Measurements from ENCODE around the gene ULBP3. TPM values are rescaled to one million over a fixed set of nuclear protein-coding genes. Genes with fewer than 3 reads are reported as not detected.

The ULBP3 gene
- total RNA-seq, 1 experiment from 2014 or later: 18.4 TPM

DNA sequence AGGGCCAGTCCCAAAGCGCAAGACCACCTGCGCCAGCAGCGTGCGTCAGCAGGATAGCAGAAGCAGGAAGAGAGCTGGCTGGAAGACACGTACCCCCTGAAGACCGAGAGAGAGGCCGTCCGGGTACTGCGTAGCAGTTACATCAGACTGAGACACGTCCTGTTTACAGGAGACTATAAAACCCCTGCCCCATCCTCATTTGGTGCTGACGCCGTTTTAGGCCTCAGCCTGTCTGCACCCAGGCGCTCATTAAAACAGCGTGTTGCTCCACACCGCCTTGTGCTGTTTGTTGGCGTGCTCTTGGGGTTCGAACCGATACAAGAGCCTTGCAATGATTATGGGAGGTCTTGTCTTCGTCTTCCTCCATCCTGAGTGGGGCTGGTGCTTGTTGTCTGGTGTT lies 31.8 kb upstream of the ULBP3 start:
- Histone ChIP-seq H4K20me1 (ENCODE audit: insufficient read depth) (no peaks in the 10 kb centered on the region), H3K9me3 (ENCODE audit: control insufficient read depth in 1 of 2, insufficient read depth in 1 of 2, low read depth in 1 of 2, low read length in 2 of 2) (no peaks in the 10 kb centered on the region), H3K36me3 (ENCODE audit: control insufficient read depth in 1 of 2, insufficient read depth in 2 of 2, low read length in 2 of 2) (no peaks in the 10 kb centered on the region), H3K4me2 (ENCODE audit: low read length) (no peak overlapping the region), H3K9me2 (ENCODE audit: insufficient read depth) (no peaks in the 10 kb centered on the region), H3K79me2 (ENCODE audit: insufficient read depth, low read length) (no peaks in the 10 kb centered on the region), H3K9ac (ENCODE audit: low read length) (no peak overlapping the region), H2AFZ (ENCODE audit: low read depth, low read length, poor library complexity, severe bottlenecking) (no peak overlapping the region), H3K27me3 (ENCODE audit: insufficient read depth, low read length) (peaks cover 4% of the 10 kb centered on the region; the same call in 1 of the 2 replicates), H3K4me1 (ENCODE audit: control insufficient read depth in 1 of 2, insufficient read depth in 2 of 2, low read length in 2 of 2) (no peaks in the 10 kb centered on the region), H3K4me3 (replicated peaks in 1 of 2; ENCODE audit: low read depth in 1 of 2, low read length in 2 of 2) (no peak overlapping the region), H3K27ac (ENCODE audit: low read depth, low read length) (no peak overlapping the region)
- POLR2A ChIA-PET: no interaction called here
- no peak for ATAC-seq
- no peak for DNase-seq (ENCODE audit: low read depth, low spot score)
- RAD21 ChIA-PET (ENCODE audit: low non-redundant PET in 1 of 2, low total read pairs in 2 of 2, uncharacterized antibody in 2 of 2, unreplicated experiment in 2 of 2): no interaction called here
- TF ChIP-seq, protein P1, sequence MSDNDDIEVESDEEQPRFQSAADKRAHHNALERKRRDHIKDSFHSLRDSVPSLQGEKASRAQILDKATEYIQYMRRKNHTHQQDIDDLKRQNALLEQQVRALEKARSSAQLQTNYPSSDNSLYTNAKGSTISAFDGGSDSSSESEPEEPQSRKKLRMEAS (IDR thresholded peaks at IDR 0.05): no peak
- TF ChIP-seq EZH2phosphoT487 (IDR thresholded peaks at IDR 0.05; ENCODE audit: borderline replicate concordance): no peak
- TF ChIP-seq ATF3 (IDR thresholded peaks at IDR 0.05): no peak
- TF ChIP-seq SP1 (IDR thresholded peaks at IDR 0.05; ENCODE audit: low read depth): no peak
- TF ChIP-seq EZH2 (IDR thresholded peaks at IDR 0.05): no peak
- TF ChIP-seq TCF7L2 (IDR thresholded peaks at IDR 0.05; ENCODE audit: borderline replicate concordance, extremely low read depth, insufficient read depth, insufficient read length): no peak
- TF ChIP-seq FOSL1 (IDR thresholded peaks at IDR 0.05; ENCODE audit: low read depth): no peak
- no peak for TF ChIP-seq SRF (IDR thresholded peaks at IDR 0.05; ENCODE audit: low read depth)
- no peak for TF ChIP-seq CEBPB (IDR thresholded peaks at IDR 0.05; ENCODE audit: low read depth)
- intact Hi-C loops (cut with micrococcal nuclease): no loop called here
- CTCF ChIA-PET: interaction anchor here (1.2 kb wide), 1 partner anchor 30 kb away, joined by 5 read pairs; no protein-coding TSS in a partner anchor
- no TSS peak for BruUV-seq (replicated peaks)

- Histone ChIP-seq H3K27me3 (ENCODE audit: insufficient read depth, low read length) (peaks cover 4% of the 10 kb centered on the region; the same call in 1 of the 2 replicates), H3K9me3 (ENCODE audit: control insufficient read depth in 1 of 2, insufficient read depth in 1 of 2, low read depth in 1 of 2, low read length in 2 of 2) (no peaks in the 10 kb centered on the region), H3K4me3 (replicated peaks in 1 of 2; ENCODE audit: low read depth in 1 of 2, low read length in 2 of 2) (no peak overlapping the region), H3K4me1 (ENCODE audit: control insufficient read depth in 1 of 2, insufficient read depth in 2 of 2, low read length in 2 of 2) (no peaks in the 10 kb centered on the region), H3K9me2 (ENCODE audit: insufficient read depth) (no peaks in the 10 kb centered on the region), H3K36me3 (ENCODE audit: control insufficient read depth in 1 of 2, insufficient read depth in 2 of 2, low read length in 2 of 2) (no peaks in the 10 kb centered on the region), H4K20me1 (ENCODE audit: insufficient read depth) (no peaks in the 10 kb centered on the region), H3K79me2 (ENCODE audit: insufficient read depth, low read length) (no peaks in the 10 kb centered on the region), H3K27ac (ENCODE audit: low read depth, low read length) (no peak overlapping the region), H3K9ac (ENCODE audit: low read length) (no peak overlapping the region), H3K4me2 (ENCODE audit: low read length) (no peak overlapping the region), H2AFZ (ENCODE audit: low read depth, low read length, poor library complexity, severe bottlenecking) (no peak overlapping the region)
- RAD21 ChIA-PET (ENCODE audit: low non-redundant PET in 1 of 2, low total read pairs in 2 of 2, uncharacterized antibody in 2 of 2, unreplicated experiment in 2 of 2): no interaction called here
- intact Hi-C loops (cut with micrococcal nuclease): no loop called here
- no TSS peak for BruUV-seq (replicated peaks)
- CTCF ChIA-PET: no interaction called here
- POLR2A ChIA-PET: no interaction called here
- DNase-seq (ENCODE audit: low read depth, low spot score) (no peak), ATAC-seq (no peak)
- TF ChIP-seq POLR2A (IDR thresholded peaks at IDR 0.05; ENCODE audit: borderline replicate concordance, extremely low read depth, insufficient read depth, insufficient read length): no peak
- no peak for TF ChIP-seq SP1 (IDR thresholded peaks at IDR 0.05; ENCODE audit: low read depth)
- TF ChIP-seq, protein P1 (IDR thresholded peaks at IDR 0.05): no peak
- TF ChIP-seq ATF3 (IDR thresholded peaks at IDR 0.05): no peak
- TF ChIP-seq EGR1 (IDR thresholded peaks at IDR 0.05; ENCODE audit: low read depth): no peak
- TF ChIP-seq CEBPB (IDR thresholded peaks at IDR 0.05; ENCODE audit: low read depth): no peak
- TF ChIP-seq, protein P2, sequence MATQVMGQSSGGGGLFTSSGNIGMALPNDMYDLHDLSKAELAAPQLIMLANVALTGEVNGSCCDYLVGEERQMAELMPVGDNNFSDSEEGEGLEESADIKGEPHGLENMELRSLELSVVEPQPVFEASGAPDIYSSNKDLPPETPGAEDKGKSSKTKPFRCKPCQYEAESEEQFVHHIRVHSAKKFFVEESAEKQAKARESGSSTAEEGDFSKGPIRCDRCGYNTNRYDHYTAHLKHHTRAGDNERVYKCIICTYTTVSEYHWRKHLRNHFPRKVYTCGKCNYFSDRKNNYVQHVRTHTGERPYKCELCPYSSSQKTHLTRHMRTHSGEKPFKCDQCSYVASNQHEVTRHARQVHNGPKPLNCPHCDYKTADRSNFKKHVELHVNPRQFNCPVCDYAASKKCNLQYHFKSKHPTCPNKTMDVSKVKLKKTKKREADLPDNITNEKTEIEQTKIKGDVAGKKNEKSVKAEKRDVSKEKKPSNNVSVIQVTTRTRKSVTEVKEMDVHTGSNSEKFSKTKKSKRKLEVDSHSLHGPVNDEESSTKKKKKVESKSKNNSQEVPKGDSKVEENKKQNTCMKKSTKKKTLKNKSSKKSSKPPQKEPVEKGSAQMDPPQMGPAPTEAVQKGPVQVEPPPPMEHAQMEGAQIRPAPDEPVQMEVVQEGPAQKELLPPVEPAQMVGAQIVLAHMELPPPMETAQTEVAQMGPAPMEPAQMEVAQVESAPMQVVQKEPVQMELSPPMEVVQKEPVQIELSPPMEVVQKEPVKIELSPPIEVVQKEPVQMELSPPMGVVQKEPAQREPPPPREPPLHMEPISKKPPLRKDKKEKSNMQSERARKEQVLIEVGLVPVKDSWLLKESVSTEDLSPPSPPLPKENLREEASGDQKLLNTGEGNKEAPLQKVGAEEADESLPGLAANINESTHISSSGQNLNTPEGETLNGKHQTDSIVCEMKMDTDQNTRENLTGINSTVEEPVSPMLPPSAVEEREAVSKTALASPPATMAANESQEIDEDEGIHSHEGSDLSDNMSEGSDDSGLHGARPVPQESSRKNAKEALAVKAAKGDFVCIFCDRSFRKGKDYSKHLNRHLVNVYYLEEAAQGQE (IDR thresholded peaks at IDR 0.05; ENCODE audit: low read depth): no peak
- no peak for TF ChIP-seq RAD21 (IDR thresholded peaks at IDR 0.05; ENCODE audit: low read depth)
- TF ChIP-seq EZH2 (IDR thresholded peaks at IDR 0.05): no peak
- no peak for TF ChIP-seq TCF7L2 (IDR thresholded peaks at IDR 0.05; ENCODE audit: borderline replicate concordance, extremely low read depth, insufficient read depth, insufficient read length)
- no peak for TF ChIP-seq ZFX (IDR thresholded peaks at IDR 0.05)
These were observed 31.0 kb upstream of the ULBP3 start for GRCh38 chr6:150099953-150100352.

Measured in HCT116 (cell line).